Brain microvascular endothelial cell (primary cell): Measurements from ENCODE around the gene TCEA3.

Experiments
- DNase-seq: peaks from one replicate; pipeline ENCODE4 v3.0.0-alpha.2; 2020
- H3K27ac ChIP-seq: fragments of 250-450 bp; sonication (Bioruptor Pico); 2 replicates; pipeline ENCODE4 v1.5.1; 2020; ENCODE audit warnings: mild to moderate bottlenecking, moderate library complexity
- H3K27me3 ChIP-seq: fragments of 250-450 bp; sonication (Bioruptor Pico); replicated peaks from 2 replicates; pipeline ENCODE4 v1.5.1; 2020; ENCODE audit warnings: mild to moderate bottlenecking
- H3K36me3 ChIP-seq: fragments of 250-450 bp; sonication (Bioruptor Pico); replicated peaks from 2 replicates; pipeline ENCODE4 v1.5.1; 2020; ENCODE audit warnings: mild to moderate bottlenecking
- H3K4me3 ChIP-seq: 2 replicates; pipeline ENCODE4 v1.5.1; 2011; ENCODE audit warnings: low read depth, mild to moderate bottlenecking, control low read depth, low read length, moderate library complexity
- CTCF ChIP-seq: IDR thresholded peaks from 2 replicates; pipeline ENCODE4 v1.5.1; 2011; ENCODE audit warnings: low read depth, mild to moderate bottlenecking, moderate library complexity, low read length, control low read depth, inconsistent platforms; ENCODE audit errors: missing control alignments
- in situ Hi-C: cut with HindIII; loops from 2 replicates; pipeline ENCODE4 v1.10.0; 2017; ENCODE audit warnings: low sequenced_read_pairs, low pct_ligation_motif_present

TCEA3 gene

DNA sequence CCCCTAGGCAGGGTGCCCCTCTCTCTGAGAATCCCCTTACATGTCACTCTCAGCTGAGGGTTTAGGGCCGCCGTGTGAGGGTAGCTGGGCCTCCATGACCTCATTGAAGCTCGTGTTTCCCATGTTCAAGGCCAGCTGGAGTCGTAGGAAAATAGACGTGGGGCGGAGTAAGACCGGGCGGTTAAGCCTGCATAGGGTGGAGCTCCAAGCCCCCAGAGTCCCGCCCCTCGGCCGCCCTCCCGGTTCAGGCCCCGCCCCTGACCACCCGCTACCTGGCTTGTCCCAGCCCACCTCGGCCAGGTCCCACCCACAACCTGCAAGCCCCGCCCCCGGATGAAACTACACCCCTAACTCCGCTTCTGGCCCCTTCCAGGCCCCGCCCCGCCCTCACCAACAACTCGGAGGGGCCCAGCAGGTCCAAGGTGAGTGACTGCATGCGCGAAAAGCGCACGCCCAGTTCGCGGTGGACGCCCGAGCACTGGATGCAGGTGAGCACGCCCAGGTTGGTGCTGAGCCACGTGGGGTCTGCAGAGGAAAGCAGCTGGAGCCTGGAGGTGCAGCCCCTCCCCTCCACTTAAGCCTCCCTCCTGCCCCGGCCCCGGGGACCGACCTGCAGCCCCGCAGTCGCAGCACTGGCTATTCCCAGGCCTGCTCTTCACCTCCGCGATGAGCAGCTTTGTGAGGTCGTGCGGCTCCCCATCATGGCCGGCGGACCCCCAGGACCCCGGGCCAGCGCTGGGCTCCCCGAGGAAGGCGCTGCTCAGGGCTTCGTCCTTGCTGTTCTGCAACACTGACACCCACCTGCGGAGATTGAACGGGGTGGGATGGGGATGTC, 12.2 kb upstream of the TCEA3 start:
- H3K4me3 ChIP-seq: no peak overlapping the region
- no peak for TF ChIP-seq CTCF
- in situ Hi-C loops: no loop called here
- no peaks in the 10 kb centered on the region for H3K27me3 ChIP-seq
- DNase-seq: no peak
- H3K36me3 ChIP-seq: no peaks in the 10 kb centered on the region
- no peak overlapping the region for H3K27ac ChIP-seq

GRCh38 chr1:23434260-23434775, 9.8 kb upstream of the TCEA3 start:
- H3K27me3 ChIP-seq: no peaks in the 10 kb centered on the region
- no peak overlapping the region for H3K27ac ChIP-seq
- H3K36me3 ChIP-seq: peaks cover 2% of the 10 kb centered on the region
- in situ Hi-C loops: no loop called here
- DNase-seq: no peak
- H3K4me3 ChIP-seq: no peak overlapping the region
- TF ChIP-seq CTCF: no peak

DNA sequence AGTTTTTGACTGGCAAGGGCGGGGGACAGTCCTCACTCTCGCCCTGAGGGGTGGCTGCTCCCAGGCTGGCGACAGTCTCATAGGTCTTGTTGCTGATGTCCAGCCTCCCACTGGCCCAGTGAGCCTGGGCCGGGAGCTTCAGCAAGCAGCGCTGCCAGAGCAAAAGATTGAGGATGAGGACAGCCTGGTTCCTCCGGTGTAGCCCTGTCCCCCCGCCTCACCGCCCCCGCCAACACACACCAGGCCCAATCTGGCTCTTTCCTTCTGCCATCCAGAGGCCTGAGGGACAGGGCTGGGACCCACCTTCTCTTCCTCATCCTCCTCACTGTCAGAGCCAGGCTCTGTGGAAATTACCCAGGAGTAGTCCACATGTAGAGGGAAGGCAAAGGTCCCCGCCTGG, 8.6 kb upstream of the TCEA3 start:
- Histone ChIP-seq H3K27ac (no peak overlapping the region), H3K36me3 (peaks cover 2% of the 10 kb centered on the region), H3K27me3 (no peaks in the 10 kb centered on the region), H3K4me3 (no peak overlapping the region)
- no peak for DNase-seq
- in situ Hi-C loops: no loop called here
- no peak for TF ChIP-seq CTCF

GRCh38 chr1:23431431-23431830, 6.9 kb upstream of the TCEA3 start:
- Histone ChIP-seq H3K27me3 (no peaks in the 10 kb centered on the region), H3K4me3 (no peak overlapping the region), H3K27ac (no peak overlapping the region), H3K36me3 (peaks cover 2% of the 10 kb centered on the region)
- DNase-seq: no peak
- in situ Hi-C loops: no loop called here
- no peak for TF ChIP-seq CTCF

GRCh38 chr1:23430803-23431202, 6.3 kb upstream of the TCEA3 start:
- H3K27ac ChIP-seq: no peak overlapping the region
- no peak overlapping the region for H3K4me3 ChIP-seq
- H3K27me3 ChIP-seq: no peaks in the 10 kb centered on the region
- in situ Hi-C loops: no loop called here
- TF ChIP-seq CTCF: no peak
- DNase-seq: no peak
- H3K36me3 ChIP-seq: peaks cover 2% of the 10 kb centered on the region
